ENCODE data around the gene GPC5. TPM values are rescaled to one million over a fixed set of nuclear protein-coding genes. Genes with fewer than 3 reads are reported as not detected.

GPC5 gene
- total and polyA plus RNA-seq, 4 donors, result 15.2 to 54.4 (median 24.0) TPM

DNA sequence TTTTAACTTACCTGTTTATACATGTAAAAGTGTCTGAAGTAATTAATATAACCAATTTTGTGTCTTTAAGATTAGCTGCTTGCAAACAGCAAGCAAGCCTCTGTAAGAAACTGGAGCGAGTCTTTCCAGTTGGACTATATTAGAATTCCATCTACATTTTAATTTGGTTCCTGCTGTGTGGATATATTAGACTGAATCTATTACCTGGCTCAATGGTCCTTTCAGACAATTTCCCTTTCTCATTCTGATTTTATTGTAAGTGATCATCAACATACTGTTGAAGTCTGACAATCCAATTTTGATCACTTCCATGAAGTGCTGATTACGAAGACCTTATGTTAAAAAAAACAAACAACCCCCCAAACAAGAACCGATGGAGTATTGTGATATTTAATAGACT lies 72.3 kb downstream of the GPC5 start:
- Histone ChIP-seq H3K27ac (ENCODE audit: low read depth, low read length) (no peak overlapping the region), H3K27me3 (ENCODE audit: control insufficient read depth, insufficient read depth, low read length) (no peaks in the 10 kb centered on the region), H3K4me3 (ENCODE audit: low read depth, low read length) (no peak overlapping the region), H3K36me3 (ENCODE audit: control insufficient read depth, insufficient read depth, low read length) (no peaks in the 10 kb centered on the region), H3K4me1 (ENCODE audit: control insufficient read depth, insufficient read depth, low read length) (no peaks in the 10 kb centered on the region), H3K9me3 (ENCODE audit: control insufficient read depth, insufficient read depth, low read length) (no peaks in the 10 kb centered on the region)
- WGBS (ENCODE audit: insufficient coverage), result no CpG with 5 or more reads among the region's 3 CpGs
- peak in 2 of 6 donors; percentile 7 to 92 for DNase-seq (ENCODE audit: low read depth in 4 of 6, low spot score in 6 of 6)

DNA sequence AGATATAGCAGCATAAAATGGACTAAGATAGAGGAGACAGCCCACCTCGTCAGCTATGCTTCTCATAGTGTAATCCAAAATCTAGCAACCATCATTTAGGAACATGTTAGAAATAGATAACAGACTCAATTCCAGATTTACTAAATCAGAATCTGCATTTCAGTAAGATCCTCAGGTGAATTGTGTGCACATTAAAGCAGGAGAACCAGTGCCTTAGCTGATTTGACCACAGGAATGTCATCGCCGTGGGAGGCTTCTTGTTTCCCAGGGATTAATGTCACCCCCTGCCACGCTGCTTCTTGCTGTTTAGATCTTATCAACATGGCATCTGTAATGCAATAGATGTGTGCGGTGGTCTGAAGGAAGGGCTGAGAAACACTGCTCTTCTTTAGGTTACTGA lies 84.0 kb downstream of the GPC5 start:
- no peaks in the 10 kb centered on the region for H3K27me3 ChIP-seq (ENCODE audit: control insufficient read depth, insufficient read depth, low read length)
- no peak for DNase-seq (ENCODE audit: low read depth in 4 of 6, low spot score in 6 of 6)
- no peak overlapping the region for H3K27ac ChIP-seq (ENCODE audit: low read depth, low read length)
- H3K36me3 ChIP-seq (ENCODE audit: control insufficient read depth, insufficient read depth, low read length), result no peaks in the 10 kb centered on the region
- H3K4me3 ChIP-seq (ENCODE audit: low read depth, low read length), result no peak overlapping the region
- H3K4me1 ChIP-seq (ENCODE audit: control insufficient read depth, insufficient read depth, low read length), result no peaks in the 10 kb centered on the region
- H3K9me3 ChIP-seq (ENCODE audit: control insufficient read depth, insufficient read depth, low read length), result no peaks in the 10 kb centered on the region
- WGBS (ENCODE audit: insufficient coverage), result 89% methylated on average over 3 of the region's 5 CpGs

DNA sequence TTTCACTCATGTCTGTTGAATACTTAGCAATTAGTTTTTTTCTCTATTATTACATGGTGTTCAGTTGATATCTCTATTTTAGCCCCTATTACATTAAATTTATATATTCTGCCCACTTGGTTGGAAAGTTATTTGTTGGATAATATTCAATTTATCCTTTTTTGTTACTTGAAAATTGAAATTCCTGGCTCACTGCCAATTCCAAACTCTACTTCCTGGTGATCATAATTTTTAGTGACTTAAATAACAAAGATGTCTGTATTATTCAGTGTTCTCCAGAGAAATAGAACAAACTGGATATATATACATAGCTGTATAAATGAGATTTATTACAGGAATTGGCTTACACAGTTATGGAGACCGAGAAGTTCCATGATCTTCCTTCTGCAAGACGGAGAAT lies 93.6 kb downstream of the GPC5 start:
- H3K36me3 ChIP-seq (ENCODE audit: control insufficient read depth, insufficient read depth, low read length), result no peaks in the 10 kb centered on the region
- DNase-seq (ENCODE audit: low read depth in 4 of 6, low spot score in 6 of 6), result no peak
- no peak overlapping the region for H3K4me3 ChIP-seq (ENCODE audit: low read depth, low read length)
- H3K4me1 ChIP-seq (ENCODE audit: control insufficient read depth, insufficient read depth, low read length), result no peaks in the 10 kb centered on the region
- WGBS (ENCODE audit: insufficient coverage), result 100% methylated on average over 2 of the region's 2 CpGs
- H3K9me3 ChIP-seq (ENCODE audit: control insufficient read depth, insufficient read depth, low read length), result no peaks in the 10 kb centered on the region
- no peaks in the 10 kb centered on the region for H3K27me3 ChIP-seq (ENCODE audit: control insufficient read depth, insufficient read depth, low read length)
- H3K27ac ChIP-seq (ENCODE audit: low read depth, low read length), result no peak overlapping the region

DNA sequence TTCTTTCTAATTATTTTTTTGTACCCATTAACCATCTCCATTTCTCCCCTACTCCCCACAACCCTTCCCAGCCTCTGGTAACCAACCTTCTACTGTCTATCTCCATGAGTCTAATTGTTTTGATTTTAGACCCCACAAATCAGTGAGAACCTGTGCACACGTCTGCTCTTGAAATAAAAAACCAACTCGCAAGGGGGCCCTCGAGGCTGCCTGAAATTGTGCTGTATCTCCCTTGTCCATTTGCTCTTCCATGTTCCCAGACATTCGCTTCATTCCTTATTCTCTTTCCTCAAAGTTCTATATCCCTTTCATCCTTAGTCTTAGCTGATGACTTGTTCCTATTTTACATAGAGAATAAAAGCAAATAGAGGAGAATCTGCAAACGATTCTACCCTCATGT lies 95.0 kb downstream of the GPC5 start:
- Histone ChIP-seq H3K4me3 (ENCODE audit: low read depth, low read length) (no peak overlapping the region), H3K4me1 (ENCODE audit: control insufficient read depth, insufficient read depth, low read length) (no peaks in the 10 kb centered on the region), H3K9me3 (ENCODE audit: control insufficient read depth, insufficient read depth, low read length) (no peaks in the 10 kb centered on the region), H3K27ac (ENCODE audit: low read depth, low read length) (no peak overlapping the region), H3K27me3 (ENCODE audit: control insufficient read depth, insufficient read depth, low read length) (no peaks in the 10 kb centered on the region), H3K36me3 (ENCODE audit: control insufficient read depth, insufficient read depth, low read length) (no peaks in the 10 kb centered on the region)
- no peak for DNase-seq (ENCODE audit: low read depth in 4 of 6, low spot score in 6 of 6)
- WGBS (ENCODE audit: insufficient coverage), result 87% methylated on average over 3 of the region's 5 CpGs

DNA sequence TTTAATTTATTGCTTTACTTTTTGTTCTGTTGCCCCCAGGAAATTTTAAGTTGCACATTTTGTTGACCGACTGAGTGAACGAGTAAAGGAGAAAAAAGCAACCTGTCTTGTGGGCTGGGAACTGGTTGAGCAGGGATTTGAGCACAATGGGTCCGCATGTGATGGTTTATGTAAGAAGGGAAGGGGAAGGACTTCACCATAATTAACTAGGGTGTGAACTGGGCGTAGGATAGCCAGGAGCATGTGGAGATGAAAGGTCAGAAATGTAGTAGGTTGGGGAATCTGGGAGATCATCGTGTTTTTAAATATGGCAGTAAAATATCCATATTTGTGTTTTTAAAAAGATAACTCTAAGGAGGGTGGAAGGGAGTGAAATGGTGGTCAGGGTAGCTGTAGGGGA lies 99.9 kb downstream of the GPC5 start:
- DNase-seq (ENCODE audit: low read depth in 4 of 6, low spot score in 6 of 6), result no peak

DNA sequence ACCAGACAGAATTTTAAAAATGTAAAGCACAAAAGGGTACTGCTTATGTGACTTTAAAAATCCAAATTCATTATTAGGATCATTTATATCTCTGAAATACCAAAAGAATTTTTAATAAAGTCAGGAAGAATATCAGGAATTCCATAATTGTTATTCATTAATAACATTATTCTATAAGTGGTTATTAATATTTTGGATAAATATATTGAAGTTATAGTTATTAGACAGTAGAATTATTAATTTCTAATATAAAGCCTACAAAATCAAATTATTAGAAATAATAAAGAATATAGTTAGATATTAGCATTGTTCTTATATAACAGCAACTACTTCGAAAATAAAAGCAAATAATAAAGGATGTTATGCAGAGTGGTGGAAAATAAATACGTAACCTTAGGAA lies 105.8 kb downstream of the GPC5 start:
- Histone ChIP-seq H3K4me1 (ENCODE audit: control insufficient read depth, insufficient read depth, low read length) (no peaks in the 10 kb centered on the region), H3K4me3 (ENCODE audit: low read depth, low read length) (no peak overlapping the region), H3K9me3 (ENCODE audit: control insufficient read depth, insufficient read depth, low read length) (no peaks in the 10 kb centered on the region), H3K27me3 (ENCODE audit: control insufficient read depth, insufficient read depth, low read length) (no peaks in the 10 kb centered on the region), H3K27ac (ENCODE audit: low read depth, low read length) (no peak overlapping the region), H3K36me3 (ENCODE audit: control insufficient read depth, insufficient read depth, low read length) (no peaks in the 10 kb centered on the region)
- no peak for DNase-seq (ENCODE audit: low read depth in 4 of 6, low spot score in 6 of 6)
- no CpG with 5 or more reads among the region's 2 CpGs for WGBS (ENCODE audit: insufficient coverage)

More for the DNA sequence above, 99.9 kb downstream of the GPC5 start:
- H3K36me3 ChIP-seq (ENCODE audit: control insufficient read depth, insufficient read depth, low read length), result no peaks in the 10 kb centered on the region
- no peaks in the 10 kb centered on the region for H3K4me1 ChIP-seq (ENCODE audit: control insufficient read depth, insufficient read depth, low read length)
- no peaks in the 10 kb centered on the region for H3K27me3 ChIP-seq (ENCODE audit: control insufficient read depth, insufficient read depth, low read length)
- no peaks in the 10 kb centered on the region for H3K9me3 ChIP-seq (ENCODE audit: control insufficient read depth, insufficient read depth, low read length)
- no peak overlapping the region for H3K27ac ChIP-seq (ENCODE audit: low read depth, low read length)
- H3K4me3 ChIP-seq (ENCODE audit: low read depth, low read length), result no peak overlapping the region
- 98% methylated on average over 5 of the region's 5 CpGs for WGBS (ENCODE audit: insufficient coverage)

DNA sequence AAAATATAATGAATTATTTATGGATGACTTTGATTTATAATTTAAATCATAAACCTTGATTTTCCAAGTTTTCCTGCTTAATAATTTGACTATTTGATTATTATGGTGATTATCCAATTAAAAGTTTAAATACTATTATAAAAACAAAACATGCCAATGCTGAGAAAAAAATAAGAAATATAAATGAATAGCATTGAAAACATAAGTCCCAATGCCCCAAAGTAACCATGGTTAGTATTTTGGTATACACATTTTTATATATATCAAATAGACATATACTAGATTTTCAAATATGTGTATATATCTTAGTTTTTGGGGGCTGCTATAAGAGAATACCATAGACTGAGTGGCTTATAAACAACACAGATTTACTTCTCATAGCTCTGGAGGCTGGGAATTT lies 108.3 kb downstream of the GPC5 start:
- H3K4me3 ChIP-seq (ENCODE audit: low read depth, low read length), result no peak overlapping the region
- no peaks in the 10 kb centered on the region for H3K4me1 ChIP-seq (ENCODE audit: control insufficient read depth, insufficient read depth, low read length)
- no peaks in the 10 kb centered on the region for H3K9me3 ChIP-seq (ENCODE audit: control insufficient read depth, insufficient read depth, low read length)

DNA sequence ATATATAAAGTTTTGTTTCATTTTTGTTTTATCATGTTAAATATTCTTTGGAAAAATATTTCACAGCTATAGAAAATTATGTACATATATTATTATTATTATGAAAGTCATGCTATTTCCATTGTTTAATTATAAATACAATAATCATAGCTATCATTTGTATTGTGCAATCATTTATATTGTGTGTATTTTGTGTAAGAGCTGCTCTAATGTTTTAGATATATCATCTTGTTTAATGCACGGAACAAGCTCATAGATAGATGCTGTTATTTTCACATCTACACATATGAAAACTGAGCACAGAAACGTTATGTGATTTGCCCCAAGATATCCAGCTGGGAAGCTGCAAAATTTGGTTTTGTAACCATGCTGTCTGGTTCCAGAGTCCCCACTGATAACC lies 111.6 kb downstream of the GPC5 start:
- no peaks in the 10 kb centered on the region for H3K4me1 ChIP-seq (ENCODE audit: control insufficient read depth, insufficient read depth, low read length)
- no peaks in the 10 kb centered on the region for H3K27me3 ChIP-seq (ENCODE audit: control insufficient read depth, insufficient read depth, low read length)
- no peak for DNase-seq (ENCODE audit: low read depth in 4 of 6, low spot score in 6 of 6)
- H3K4me3 ChIP-seq (ENCODE audit: low read depth, low read length), result no peak overlapping the region
- H3K36me3 ChIP-seq (ENCODE audit: control insufficient read depth, insufficient read depth, low read length), result no peaks in the 10 kb centered on the region
- H3K27ac ChIP-seq (ENCODE audit: low read depth, low read length), result no peak overlapping the region
- no CpG with 5 or more reads among the region's 2 CpGs for WGBS (ENCODE audit: insufficient coverage)
- H3K9me3 ChIP-seq (ENCODE audit: control insufficient read depth, insufficient read depth, low read length), result no peaks in the 10 kb centered on the region

More for the DNA sequence above, 108.3 kb downstream of the GPC5 start:
- DNase-seq (ENCODE audit: low read depth in 4 of 6, low spot score in 6 of 6), result no peak
- Histone ChIP-seq H3K36me3 (ENCODE audit: control insufficient read depth, insufficient read depth, low read length) (no peaks in the 10 kb centered on the region), H3K27me3 (ENCODE audit: control insufficient read depth, insufficient read depth, low read length) (no peaks in the 10 kb centered on the region), H3K27ac (ENCODE audit: low read depth, low read length) (no peak overlapping the region)

DNA sequence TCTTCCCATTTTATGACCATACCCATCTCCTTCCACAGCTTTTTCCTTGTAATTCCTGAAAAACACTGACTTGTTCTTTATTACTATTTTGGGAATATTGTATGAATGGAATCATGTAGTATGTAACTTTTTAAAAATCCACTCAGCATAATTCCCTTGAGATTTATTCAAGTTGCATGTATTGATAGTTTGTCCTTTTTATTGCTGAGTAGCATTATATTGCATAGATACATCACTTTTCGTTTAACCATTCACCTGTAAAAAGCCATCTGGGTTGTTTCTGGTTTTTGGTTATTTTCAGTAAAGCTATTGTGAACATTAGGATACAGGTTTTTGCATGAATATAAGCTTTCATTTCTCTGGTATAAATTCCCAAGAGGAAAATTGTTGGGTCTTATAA lies 115.4 kb downstream of the GPC5 start:
- H3K4me1 ChIP-seq (ENCODE audit: control insufficient read depth, insufficient read depth, low read length), result no peaks in the 10 kb centered on the region
- no peaks in the 10 kb centered on the region for H3K36me3 ChIP-seq (ENCODE audit: control insufficient read depth, insufficient read depth, low read length)
- no CpG with 5 or more reads among the region's 1 CpG for WGBS (ENCODE audit: insufficient coverage)
- no peak for DNase-seq (ENCODE audit: low read depth in 4 of 6, low spot score in 6 of 6)
- H3K9me3 ChIP-seq (ENCODE audit: control insufficient read depth, insufficient read depth, low read length), result no peaks in the 10 kb centered on the region
- H3K4me3 ChIP-seq (ENCODE audit: low read depth, low read length), result no peak overlapping the region
- no peak overlapping the region for H3K27ac ChIP-seq (ENCODE audit: low read depth, low read length)
- H3K27me3 ChIP-seq (ENCODE audit: control insufficient read depth, insufficient read depth, low read length), result no peaks in the 10 kb centered on the region

DNA sequence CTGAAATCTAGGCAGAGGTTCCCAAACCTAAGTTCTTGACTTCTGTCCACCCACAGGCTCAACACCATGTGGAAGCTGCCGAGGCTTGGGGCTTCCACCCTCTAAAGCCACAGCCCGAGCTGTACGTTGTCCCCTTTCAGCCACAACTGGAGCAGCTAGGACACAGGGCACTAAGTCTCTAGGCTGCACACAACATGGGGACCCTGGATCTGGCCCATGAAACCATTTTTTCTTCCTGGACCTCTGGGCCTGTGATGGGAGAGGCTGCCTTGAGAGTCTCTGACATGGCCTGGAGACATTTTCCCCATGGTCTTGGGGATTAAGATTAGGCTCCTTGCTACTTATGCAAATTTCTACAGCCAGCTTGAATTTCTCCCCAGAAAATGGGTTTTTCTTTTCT lies 118.4 kb downstream of the GPC5 start:
- Histone ChIP-seq H3K4me3 (ENCODE audit: low read depth, low read length) (no peak overlapping the region), H3K4me1 (ENCODE audit: control insufficient read depth, insufficient read depth, low read length) (no peaks in the 10 kb centered on the region), H3K27me3 (ENCODE audit: control insufficient read depth, insufficient read depth, low read length) (no peaks in the 10 kb centered on the region), H3K9me3 (ENCODE audit: control insufficient read depth, insufficient read depth, low read length) (no peaks in the 10 kb centered on the region), H3K36me3 (ENCODE audit: control insufficient read depth, insufficient read depth, low read length) (no peaks in the 10 kb centered on the region), H3K27ac (ENCODE audit: low read depth, low read length) (no peak overlapping the region)
- WGBS (ENCODE audit: insufficient coverage), result 100% methylated on average over 3 of the region's 3 CpGs
- no peak for DNase-seq (ENCODE audit: low read depth in 4 of 6, low spot score in 6 of 6)

Data from spinal cord (tissue), 10 donors.